ENCODE results near the gene MMP15.
A peak's percentile ranks its signal among the peaks of the same experiment; 100 is the strongest.

Gene MMP15

GRCh38 chr16:58021661-58022551, 3.6 kb upstream of the MMP15 start:
- H3K4me3 ChIP-seq (ENCODE audit: low read depth, low read length): no peak overlapping the region
- TF ChIP-seq, protein P1, sequence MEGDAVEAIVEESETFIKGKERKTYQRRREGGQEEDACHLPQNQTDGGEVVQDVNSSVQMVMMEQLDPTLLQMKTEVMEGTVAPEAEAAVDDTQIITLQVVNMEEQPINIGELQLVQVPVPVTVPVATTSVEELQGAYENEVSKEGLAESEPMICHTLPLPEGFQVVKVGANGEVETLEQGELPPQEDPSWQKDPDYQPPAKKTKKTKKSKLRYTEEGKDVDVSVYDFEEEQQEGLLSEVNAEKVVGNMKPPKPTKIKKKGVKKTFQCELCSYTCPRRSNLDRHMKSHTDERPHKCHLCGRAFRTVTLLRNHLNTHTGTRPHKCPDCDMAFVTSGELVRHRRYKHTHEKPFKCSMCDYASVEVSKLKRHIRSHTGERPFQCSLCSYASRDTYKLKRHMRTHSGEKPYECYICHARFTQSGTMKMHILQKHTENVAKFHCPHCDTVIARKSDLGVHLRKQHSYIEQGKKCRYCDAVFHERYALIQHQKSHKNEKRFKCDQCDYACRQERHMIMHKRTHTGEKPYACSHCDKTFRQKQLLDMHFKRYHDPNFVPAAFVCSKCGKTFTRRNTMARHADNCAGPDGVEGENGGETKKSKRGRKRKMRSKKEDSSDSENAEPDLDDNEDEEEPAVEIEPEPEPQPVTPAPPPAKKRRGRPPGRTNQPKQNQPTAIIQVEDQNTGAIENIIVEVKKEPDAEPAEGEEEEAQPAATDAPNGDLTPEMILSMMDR (IDR thresholded peaks at IDR 0.05; ENCODE audit: low read depth, low read length, missing control alignments): no peak
- in situ Hi-C loops (cut with HindIII; ENCODE audit: low sequenced_read_pairs): no loop called here

GRCh38 chr16:58022601-58023371, 2.8 kb upstream of the MMP15 start:
- H3K4me3 ChIP-seq (ENCODE audit: low read depth, low read length): no peak overlapping the region
- DNase-seq (ENCODE audit: low read depth): peak; percentile 46
- in situ Hi-C loops (cut with HindIII; ENCODE audit: low sequenced_read_pairs): no loop called here

More at GRCh38 chr16:58021661-58022551, 3.6 kb upstream of the MMP15 start:
- no peak for DNase-seq (ENCODE audit: low read depth)

GRCh38 chr16:58024486-58025350, 836 bp upstream of the MMP15 start:
- in situ Hi-C loops (cut with HindIII; ENCODE audit: low sequenced_read_pairs): no loop called here
- DNase-seq (ENCODE audit: low read depth): no peak
- H3K4me3 ChIP-seq (ENCODE audit: low read depth, low read length): peak overlapping the region; percentile 48
- TF ChIP-seq, protein P1 (IDR thresholded peaks at IDR 0.05; ENCODE audit: low read depth, low read length, missing control alignments): no peak

More at GRCh38 chr16:58022601-58023371, 2.8 kb upstream of the MMP15 start:
- TF ChIP-seq, protein P1 (IDR thresholded peaks at IDR 0.05; ENCODE audit: low read depth, low read length, missing control alignments): no peak

DNA sequence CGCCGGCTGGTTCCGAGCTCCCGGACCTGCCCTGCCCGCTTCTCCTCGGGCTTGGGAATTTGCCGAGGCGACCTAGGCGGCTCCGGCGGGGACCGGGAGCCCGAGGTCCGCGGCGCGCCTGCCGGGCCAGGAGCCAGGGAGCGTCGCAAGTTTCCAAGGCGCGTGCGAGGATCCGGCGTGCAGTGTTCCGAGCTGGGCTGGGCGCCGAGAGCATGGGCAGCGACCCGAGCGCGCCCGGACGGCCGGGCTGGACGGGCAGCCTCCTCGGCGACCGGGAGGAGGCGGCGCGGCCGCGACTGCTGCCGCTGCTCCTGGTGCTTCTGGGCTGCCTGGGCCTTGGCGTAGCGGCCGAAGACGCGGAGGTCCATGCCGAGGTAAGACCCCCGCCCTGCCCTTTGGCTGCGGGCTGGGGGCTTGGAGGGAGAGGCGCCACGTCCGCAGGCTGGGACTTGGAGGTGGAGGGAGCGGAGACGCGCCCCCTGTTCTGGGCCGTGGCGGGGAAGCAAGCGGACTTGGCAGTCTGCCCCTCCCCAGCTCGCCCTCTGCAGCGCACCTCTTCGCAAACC, 668 bp downstream of the MMP15 start:
- in situ Hi-C loops (cut with HindIII; ENCODE audit: low sequenced_read_pairs): no loop called here
- peak overlapping the region; percentile 48 for H3K4me3 ChIP-seq (ENCODE audit: low read depth, low read length)
- TF ChIP-seq, protein P1 (IDR thresholded peaks at IDR 0.05; ENCODE audit: low read depth, low read length, missing control alignments): no peak
- DNase-seq (ENCODE audit: low read depth): no peak

- H3K4me3 ChIP-seq (ENCODE audit: low read depth, low read length): peak overlapping the region; percentile 48
- in situ Hi-C loops (cut with HindIII; ENCODE audit: low sequenced_read_pairs): no loop called here
- TF ChIP-seq, protein P1 (IDR thresholded peaks at IDR 0.05; ENCODE audit: low read depth, low read length, missing control alignments): no peak
- no peak for DNase-seq (ENCODE audit: low read depth)
Measured at GRCh38 chr16:58026705-58027160, 1.2 kb downstream of the MMP15 start.

All from astrocyte of the cerebellum (primary cell).